Measurements from ENCODE around the gene CDIPT.

Gene CDIPT

DNA sequence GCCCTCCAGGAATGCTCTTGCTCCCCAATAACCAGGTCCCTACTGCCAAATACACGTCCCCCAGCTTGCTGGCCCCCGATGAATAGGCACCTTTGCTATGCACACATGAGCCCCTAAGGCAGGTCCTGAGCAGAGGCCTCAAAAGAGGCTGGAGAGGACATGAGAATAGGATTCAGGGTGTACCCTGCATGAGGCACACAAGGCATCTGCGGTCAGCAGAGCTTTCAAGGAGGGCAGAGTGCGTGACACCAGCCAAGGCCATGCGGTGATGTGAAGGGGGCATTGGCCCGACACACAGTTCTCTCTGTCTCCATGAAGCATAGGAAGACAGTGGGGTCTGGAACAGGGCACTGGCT, 29.4 kb upstream of the CDIPT start:
- TF ChIP-seq, protein P1, sequence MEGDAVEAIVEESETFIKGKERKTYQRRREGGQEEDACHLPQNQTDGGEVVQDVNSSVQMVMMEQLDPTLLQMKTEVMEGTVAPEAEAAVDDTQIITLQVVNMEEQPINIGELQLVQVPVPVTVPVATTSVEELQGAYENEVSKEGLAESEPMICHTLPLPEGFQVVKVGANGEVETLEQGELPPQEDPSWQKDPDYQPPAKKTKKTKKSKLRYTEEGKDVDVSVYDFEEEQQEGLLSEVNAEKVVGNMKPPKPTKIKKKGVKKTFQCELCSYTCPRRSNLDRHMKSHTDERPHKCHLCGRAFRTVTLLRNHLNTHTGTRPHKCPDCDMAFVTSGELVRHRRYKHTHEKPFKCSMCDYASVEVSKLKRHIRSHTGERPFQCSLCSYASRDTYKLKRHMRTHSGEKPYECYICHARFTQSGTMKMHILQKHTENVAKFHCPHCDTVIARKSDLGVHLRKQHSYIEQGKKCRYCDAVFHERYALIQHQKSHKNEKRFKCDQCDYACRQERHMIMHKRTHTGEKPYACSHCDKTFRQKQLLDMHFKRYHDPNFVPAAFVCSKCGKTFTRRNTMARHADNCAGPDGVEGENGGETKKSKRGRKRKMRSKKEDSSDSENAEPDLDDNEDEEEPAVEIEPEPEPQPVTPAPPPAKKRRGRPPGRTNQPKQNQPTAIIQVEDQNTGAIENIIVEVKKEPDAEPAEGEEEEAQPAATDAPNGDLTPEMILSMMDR (IDR thresholded peaks at IDR 0.05) = no peak

DNA sequence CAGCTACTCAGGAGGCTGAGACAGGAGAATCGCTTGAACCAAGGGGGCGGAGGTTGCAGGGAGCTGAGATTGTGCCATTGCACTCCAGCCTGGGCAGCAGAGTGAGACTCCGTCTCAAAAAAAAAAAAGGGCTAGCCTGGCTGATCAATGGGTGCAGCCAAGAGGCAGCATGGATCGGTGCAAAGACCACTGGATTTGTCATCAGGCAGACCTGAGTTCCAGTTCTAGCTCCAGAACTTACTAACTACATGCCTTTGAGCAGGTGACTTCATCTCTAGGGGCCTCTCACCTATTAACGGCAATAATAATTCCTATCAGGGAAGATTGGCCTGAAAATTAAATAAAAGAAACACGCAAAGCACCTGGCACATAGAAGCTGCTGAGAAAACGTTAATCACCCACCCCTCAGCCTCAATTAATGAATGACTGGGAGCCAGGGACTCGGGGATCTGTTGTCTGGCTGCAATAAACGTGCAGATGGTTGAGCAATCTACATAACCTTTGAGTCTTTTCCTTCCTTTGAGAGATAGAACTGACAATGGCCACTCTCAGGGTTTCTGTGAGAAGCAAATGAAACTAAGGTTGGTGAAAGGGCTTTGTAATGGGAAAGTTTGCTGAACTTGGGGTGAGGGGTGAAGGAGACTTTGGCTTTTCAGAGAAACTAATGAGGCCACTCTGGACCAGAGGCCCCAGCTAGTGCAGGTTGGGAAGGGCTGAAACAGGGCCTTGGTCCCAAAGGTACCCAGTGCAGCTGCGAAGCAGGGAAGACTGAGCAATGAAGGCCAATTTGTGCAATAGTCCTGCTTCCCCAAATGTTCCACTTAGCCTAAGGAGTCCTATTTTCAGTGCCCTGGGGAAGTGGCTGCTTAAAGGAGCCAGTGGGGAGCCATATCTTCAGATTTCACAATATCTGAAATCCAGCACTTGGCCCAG, 28.8 kb upstream of the CDIPT start:
- TF ChIP-seq, protein P1 (IDR thresholded peaks at IDR 0.05) = no peak

DNA sequence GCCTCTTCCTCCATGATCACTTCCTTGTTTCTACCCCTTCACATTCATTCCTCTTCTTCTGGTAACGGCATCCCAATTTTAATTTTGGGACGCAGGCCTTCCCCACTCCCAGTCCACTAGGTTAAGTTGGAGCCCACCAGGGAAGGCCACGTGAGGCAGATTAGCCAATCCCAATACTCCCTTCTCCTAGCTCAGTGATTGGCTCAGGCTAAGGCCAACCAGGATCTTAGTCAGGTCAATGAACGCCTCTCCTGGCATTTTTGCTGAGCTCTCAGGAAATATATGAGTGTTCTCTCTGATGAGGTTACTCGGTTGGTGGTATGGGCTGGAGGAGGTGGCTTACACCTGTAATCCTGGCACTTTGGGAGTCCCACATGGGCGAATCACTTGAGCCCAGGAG, 21.0 kb upstream of the CDIPT start:
- TF ChIP-seq, protein P1 (IDR thresholded peaks at IDR 0.05) = no peak

DNA sequence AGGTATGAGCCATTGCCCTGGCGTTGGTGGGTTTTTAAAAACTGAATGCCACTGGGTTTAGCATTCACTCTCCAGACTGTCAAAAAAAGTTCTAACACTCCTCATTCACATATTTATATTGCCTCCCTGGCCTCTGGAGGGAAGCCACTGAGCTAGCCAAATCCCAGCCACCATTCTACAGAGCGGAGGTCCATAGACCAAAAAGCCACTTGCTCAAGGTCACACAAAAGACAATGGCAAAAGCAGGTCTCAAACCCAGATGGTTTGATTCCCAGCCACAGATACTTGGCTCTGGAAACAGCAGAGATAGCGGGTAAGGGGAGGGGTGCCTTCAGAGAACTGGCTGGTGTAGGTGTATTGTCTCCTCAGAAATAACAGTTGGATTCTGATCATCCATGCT, 18.0 kb upstream of the CDIPT start:
- TF ChIP-seq, protein P1 (IDR thresholded peaks at IDR 0.05) = no peak

DNA sequence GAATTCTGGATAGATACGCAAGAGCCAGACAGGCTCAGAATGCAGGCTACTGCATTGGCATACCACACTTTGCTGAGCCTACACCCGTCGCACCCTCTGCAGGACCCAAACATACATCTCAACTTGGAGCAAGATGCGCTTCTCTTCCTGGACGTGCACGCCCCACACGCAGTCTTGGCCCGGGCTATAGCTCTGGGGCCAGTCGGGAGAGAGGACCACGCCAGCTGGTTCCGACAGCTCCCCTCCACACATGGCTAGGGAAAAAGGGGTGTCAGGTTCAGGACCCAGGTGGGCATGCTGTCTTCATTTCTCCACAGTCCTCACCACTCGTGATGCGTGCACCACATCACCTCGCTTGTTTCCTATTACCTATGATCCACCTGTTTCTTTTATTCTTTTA, 15.1 kb upstream of the CDIPT start:
- TF ChIP-seq, protein P1 (IDR thresholded peaks at IDR 0.05) = no peak

DNA sequence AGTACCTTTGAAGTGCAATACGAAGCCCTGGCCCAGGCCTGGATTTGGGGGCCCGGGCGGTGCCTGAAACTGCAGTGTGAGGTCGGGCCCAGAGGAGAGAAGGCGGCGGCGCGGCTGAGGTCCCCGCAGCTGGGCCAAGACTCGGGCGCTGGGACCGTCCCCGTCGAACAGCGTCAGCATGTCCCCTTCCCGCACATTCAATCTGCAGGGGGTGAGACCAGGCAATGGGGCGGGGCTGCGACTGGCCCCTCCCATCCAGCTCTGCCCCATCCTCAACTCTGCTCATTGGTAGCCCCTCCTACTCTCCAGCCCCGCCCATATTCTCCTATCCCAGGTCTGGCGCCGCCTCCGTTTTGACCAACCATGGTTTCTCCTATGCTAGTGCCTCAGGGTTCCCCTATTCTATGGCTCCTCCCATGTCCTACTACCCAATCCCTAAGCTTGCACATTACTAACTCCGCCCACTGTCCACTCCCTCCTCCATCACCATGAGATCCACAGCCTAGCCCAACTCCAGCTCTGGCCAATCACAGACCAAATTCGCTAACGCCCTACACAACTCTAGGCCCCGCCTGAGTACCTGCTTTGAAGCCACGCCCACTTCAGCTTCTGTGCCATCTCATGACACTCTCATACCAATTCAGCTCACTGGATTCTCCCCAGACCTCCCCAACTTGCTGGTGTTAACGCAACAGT, 14.4 kb upstream of the CDIPT start:
- TF ChIP-seq, protein P1 (IDR thresholded peaks at IDR 0.05) = no peak

DNA sequence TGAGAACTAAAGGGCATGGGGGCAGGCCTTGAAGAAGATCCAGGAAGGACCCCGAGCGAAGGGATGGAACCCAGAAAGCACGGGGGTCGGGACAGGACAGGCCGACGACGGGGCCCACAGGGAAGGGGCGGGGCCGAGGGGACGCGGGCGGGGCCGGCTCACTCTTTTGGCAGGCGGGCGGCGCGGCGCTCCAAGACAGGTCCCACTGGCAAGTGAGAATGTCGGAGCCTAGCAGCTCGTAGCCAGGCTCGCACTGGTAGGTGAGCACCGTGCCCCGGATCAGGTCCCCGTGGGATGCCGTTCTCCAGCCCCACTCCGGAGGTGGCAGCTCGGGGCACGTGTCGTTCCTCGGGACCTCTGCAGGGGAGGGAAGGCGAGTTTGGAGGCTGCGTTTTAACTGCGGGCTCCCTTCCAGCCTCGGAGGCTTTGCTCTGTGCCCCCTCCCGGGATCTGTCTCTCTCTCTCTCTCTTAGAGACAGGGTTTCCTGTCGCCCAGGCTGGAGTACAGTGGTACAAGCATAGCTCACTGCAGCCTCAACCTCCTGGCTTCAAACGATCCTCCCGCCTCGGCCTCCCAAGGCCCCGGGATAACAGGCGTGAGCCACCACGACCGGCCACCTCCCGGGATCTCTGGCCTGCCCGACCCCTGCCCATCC, 13.7 kb upstream of the CDIPT start:
- TF ChIP-seq, protein P1 (IDR thresholded peaks at IDR 0.05) = no peak
